Measurements from ENCODE around the gene PSMD14.
"Not testable (repeated sequence)": the region's sequence is repeated elsewhere in the genome, so short reads cannot be mapped to it uniquely, and the experiment has no call there.

PSMD14 gene

DNA sequence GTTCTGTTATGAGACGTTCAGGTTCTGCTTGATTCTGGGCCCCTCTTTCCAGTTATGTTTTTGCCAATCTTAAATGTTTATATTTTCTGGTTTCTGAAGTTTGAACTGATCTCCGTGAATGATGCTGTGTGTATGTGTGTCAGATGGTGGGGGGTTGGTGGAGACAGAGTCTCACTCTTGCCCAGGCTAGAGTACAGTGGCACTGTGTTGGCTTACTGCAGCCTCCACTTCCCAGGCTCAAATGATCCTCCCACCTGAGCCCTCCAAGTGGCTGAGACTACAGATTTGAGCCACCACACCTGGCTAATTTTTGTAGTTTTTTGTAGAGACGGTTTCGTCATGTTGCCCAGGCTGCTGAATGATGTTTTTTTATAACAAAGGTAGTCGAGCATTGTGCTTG is 45.9 kb downstream of the PSMD14 start:
- H3K27me3 ChIP-seq (replicated peaks; ENCODE audit: control insufficient read depth, insufficient read depth, low read length, poor library complexity, severe bottlenecking): no peaks in the 10 kb centered on the region
- H3K36me3 ChIP-seq (ENCODE audit: control insufficient read depth, insufficient read depth, low read length): no peaks in the 10 kb centered on the region
- H3K4me1 ChIP-seq (ENCODE audit: control insufficient read depth, insufficient read depth, low read length, poor library complexity, severe bottlenecking): no peaks in the 10 kb centered on the region
- H3K27ac ChIP-seq (ENCODE audit: insufficient read depth, low read length, poor library complexity, severe bottlenecking): no peak overlapping the region
- DNase-seq: no peak
- H3K4me3 ChIP-seq (ENCODE audit: insufficient read depth, low read depth, low read length, poor library complexity, severe bottlenecking): no peak overlapping the region
- H3K9me3 ChIP-seq (ENCODE audit: control insufficient read depth, low read length): no peaks in the 10 kb centered on the region

DNA sequence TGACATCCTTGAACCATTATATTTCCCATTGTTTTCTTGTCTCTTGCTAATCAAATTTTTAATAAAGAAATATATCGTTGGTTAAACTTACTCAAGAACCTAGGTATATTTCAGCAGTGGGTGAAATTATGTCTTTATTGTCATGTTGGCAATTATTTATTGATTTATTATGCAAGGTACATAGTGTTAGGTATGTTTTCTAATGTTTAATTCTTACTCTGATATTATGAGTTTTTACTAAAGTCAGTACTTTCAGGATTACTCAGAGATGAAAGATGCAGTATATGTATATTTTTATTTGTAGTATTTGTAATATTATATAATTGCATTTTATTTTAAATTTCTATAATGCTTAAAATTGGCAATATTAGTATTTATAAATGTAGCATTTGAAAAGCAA is 46.9 kb downstream of the PSMD14 start:
- no peaks in the 10 kb centered on the region for H3K4me1 ChIP-seq (ENCODE audit: control insufficient read depth, insufficient read depth, low read length, poor library complexity, severe bottlenecking)
- H3K9me3 ChIP-seq (ENCODE audit: control insufficient read depth, low read length): no peaks in the 10 kb centered on the region
- H3K36me3 ChIP-seq (ENCODE audit: control insufficient read depth, insufficient read depth, low read length): no peaks in the 10 kb centered on the region
- no peaks in the 10 kb centered on the region for H3K27me3 ChIP-seq (replicated peaks; ENCODE audit: control insufficient read depth, insufficient read depth, low read length, poor library complexity, severe bottlenecking)
- no peak for DNase-seq
- no peak overlapping the region for H3K27ac ChIP-seq (ENCODE audit: insufficient read depth, low read length, poor library complexity, severe bottlenecking)
- no peak overlapping the region for H3K4me3 ChIP-seq (ENCODE audit: insufficient read depth, low read depth, low read length, poor library complexity, severe bottlenecking)

- no peak overlapping the region for H3K4me3 ChIP-seq (ENCODE audit: insufficient read depth, low read depth, low read length, poor library complexity, severe bottlenecking)
- H3K4me1 ChIP-seq (ENCODE audit: control insufficient read depth, insufficient read depth, low read length, poor library complexity, severe bottlenecking): no peaks in the 10 kb centered on the region
- no peak for DNase-seq
Observed at GRCh38 chr2:161355983-161356382, 47.8 kb downstream of the PSMD14 start.

DNA sequence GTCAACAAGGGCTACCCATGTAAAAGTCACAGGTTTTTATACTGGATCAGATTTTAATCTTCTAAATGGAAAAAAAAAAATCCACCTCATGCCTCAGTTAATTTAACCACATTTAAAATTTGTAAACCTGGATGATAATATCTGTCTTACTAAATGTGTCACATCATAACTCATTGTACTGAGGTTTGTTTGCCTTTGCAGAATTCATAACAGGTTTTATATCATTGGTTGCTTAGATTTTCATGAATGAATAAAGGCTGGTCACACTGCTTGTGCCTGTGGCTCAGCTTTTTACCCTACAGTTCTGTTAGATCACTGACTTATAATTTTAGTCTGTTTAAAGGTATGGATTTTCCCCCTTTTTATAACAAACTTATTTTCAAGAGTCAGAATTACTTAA is 48.9 kb downstream of the PSMD14 start:
- no peaks in the 10 kb centered on the region for H3K9me3 ChIP-seq (ENCODE audit: control insufficient read depth, low read length)
- no peak overlapping the region for H3K4me3 ChIP-seq (ENCODE audit: insufficient read depth, low read depth, low read length, poor library complexity, severe bottlenecking)
- DNase-seq: no peak
- no peaks in the 10 kb centered on the region for H3K36me3 ChIP-seq (ENCODE audit: control insufficient read depth, insufficient read depth, low read length)
- H3K27me3 ChIP-seq (replicated peaks; ENCODE audit: control insufficient read depth, insufficient read depth, low read length, poor library complexity, severe bottlenecking): no peaks in the 10 kb centered on the region
- H3K27ac ChIP-seq (ENCODE audit: insufficient read depth, low read length, poor library complexity, severe bottlenecking): no peak overlapping the region
- H3K4me1 ChIP-seq (ENCODE audit: control insufficient read depth, insufficient read depth, low read length, poor library complexity, severe bottlenecking): no peaks in the 10 kb centered on the region

More at GRCh38 chr2:161355983-161356382, 47.8 kb downstream of the PSMD14 start:
- Histone ChIP-seq H3K36me3 (ENCODE audit: control insufficient read depth, insufficient read depth, low read length) (no peaks in the 10 kb centered on the region), H3K9me3 (ENCODE audit: control insufficient read depth, low read length) (no peaks in the 10 kb centered on the region), H3K27ac (ENCODE audit: insufficient read depth, low read length, poor library complexity, severe bottlenecking) (no peak overlapping the region), H3K27me3 (replicated peaks; ENCODE audit: control insufficient read depth, insufficient read depth, low read length, poor library complexity, severe bottlenecking) (no peaks in the 10 kb centered on the region)

DNA sequence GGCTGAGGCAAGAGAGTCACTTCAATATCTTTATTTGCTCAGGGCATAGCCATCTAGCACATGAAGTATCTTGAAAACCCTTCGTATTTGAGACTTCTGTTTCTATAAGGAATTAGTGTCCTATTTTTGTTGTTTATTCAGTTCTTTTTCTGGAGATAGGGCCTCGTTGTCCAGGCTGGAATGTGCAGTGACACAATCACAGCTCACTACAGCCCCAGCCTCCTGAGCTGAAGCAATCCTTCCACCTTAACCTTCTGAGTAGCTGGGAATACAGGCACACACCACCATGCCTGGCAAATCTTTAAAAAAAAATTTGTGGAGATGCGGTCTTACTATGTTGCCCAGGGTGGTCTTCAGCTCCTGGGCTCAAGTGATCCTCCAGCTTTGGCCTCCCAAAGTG is 50.6 kb downstream of the PSMD14 start:
- H3K4me3 ChIP-seq (ENCODE audit: insufficient read depth, low read depth, low read length, poor library complexity, severe bottlenecking): no peak overlapping the region
- no peak overlapping the region for H3K27ac ChIP-seq (ENCODE audit: insufficient read depth, low read length, poor library complexity, severe bottlenecking)
- H3K27me3 ChIP-seq (replicated peaks; ENCODE audit: control insufficient read depth, insufficient read depth, low read length, poor library complexity, severe bottlenecking): no peaks in the 10 kb centered on the region
- no peak for DNase-seq
- H3K36me3 ChIP-seq (ENCODE audit: control insufficient read depth, insufficient read depth, low read length): no peaks in the 10 kb centered on the region
- no peaks in the 10 kb centered on the region for H3K9me3 ChIP-seq (ENCODE audit: control insufficient read depth, low read length)
- H3K4me1 ChIP-seq (ENCODE audit: control insufficient read depth, insufficient read depth, low read length, poor library complexity, severe bottlenecking): no peaks in the 10 kb centered on the region

DNA sequence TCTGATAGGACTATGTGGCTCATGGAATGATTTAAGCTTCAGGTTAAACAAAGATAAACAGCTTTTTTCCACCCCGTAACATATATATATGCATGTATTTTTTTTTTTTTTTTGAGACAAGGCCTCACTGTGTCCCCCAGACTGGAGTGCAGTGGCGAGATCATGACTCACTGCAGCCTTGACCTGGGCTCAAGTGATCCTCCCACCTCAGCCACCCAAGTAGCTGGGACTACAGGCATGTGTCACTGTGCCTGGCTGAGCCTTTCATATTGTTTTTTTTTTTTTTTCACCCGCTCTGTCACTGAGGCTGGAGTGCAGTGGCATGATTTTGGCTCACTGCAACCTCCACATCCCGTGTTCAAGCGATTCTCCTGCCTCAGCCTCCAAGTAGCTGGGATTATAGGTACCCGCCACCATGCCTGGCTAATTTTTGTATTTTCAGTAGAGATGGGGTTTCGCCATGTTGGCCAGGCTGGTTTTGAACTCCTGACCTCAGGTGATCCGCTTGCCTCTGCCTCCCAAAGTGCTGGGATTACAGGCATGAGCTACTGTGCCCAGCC is 52.0 kb downstream of the PSMD14 start:
- not testable (repeated sequence) for H3K27ac ChIP-seq (ENCODE audit: insufficient read depth, low read length, poor library complexity, severe bottlenecking); H3K4me1 ChIP-seq (ENCODE audit: control insufficient read depth, insufficient read depth, low read length, poor library complexity, severe bottlenecking); DNase-seq; H3K27me3 ChIP-seq (replicated peaks; ENCODE audit: control insufficient read depth, insufficient read depth, low read length, poor library complexity, severe bottlenecking); H3K9me3 ChIP-seq (ENCODE audit: control insufficient read depth, low read length); H3K4me3 ChIP-seq (ENCODE audit: insufficient read depth, low read depth, low read length, poor library complexity, severe bottlenecking); H3K36me3 ChIP-seq (ENCODE audit: control insufficient read depth, insufficient read depth, low read length)

DNA sequence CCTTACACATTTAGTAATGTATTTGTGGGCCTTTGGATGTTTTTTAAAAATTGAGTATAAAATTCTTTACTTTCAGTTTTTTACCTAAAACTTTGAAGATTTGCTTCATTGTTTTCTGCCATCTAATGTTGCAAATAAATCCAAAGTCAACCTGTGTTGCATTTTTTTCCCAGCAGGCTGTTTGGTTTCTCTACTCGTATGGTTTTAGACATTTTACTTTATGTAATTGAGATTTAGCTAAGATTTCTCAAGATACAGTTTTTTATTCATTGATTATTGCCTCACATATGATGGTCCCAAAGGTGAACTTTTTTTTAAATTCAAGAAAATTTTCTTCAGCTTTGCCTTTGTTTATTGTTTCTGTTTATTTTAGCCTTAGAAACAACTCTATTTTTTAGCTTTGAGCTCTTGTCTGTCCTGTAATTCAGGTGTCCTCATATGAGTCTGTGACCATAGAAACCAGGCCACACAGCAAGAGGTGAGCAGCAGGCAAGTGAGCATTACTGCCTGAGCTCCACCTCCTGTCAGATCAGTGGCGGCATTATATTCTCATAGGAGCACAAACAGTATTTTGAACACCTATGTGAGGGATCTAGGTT is 54.4 kb downstream of the PSMD14 start:
- no peak for DNase-seq
- no peak overlapping the region for H3K27ac ChIP-seq (ENCODE audit: insufficient read depth, low read length, poor library complexity, severe bottlenecking)

GRCh38 chr2:161367675-161368074 is 59.5 kb downstream of the PSMD14 start:
- Histone ChIP-seq H3K36me3 (ENCODE audit: control insufficient read depth, insufficient read depth, low read length) (peaks cover 14% of the 10 kb centered on the region), H3K4me3 (ENCODE audit: insufficient read depth, low read depth, low read length, poor library complexity, severe bottlenecking) (no peak overlapping the region)
- no peak for DNase-seq

More for the DNA sequence above, 54.4 kb downstream of the PSMD14 start:
- Histone ChIP-seq H3K4me1 (ENCODE audit: control insufficient read depth, insufficient read depth, low read length, poor library complexity, severe bottlenecking) (no peaks in the 10 kb centered on the region), H3K36me3 (ENCODE audit: control insufficient read depth, insufficient read depth, low read length) (no peaks in the 10 kb centered on the region), H3K4me3 (ENCODE audit: insufficient read depth, low read depth, low read length, poor library complexity, severe bottlenecking) (no peak overlapping the region), H3K9me3 (ENCODE audit: control insufficient read depth, low read length) (no peaks in the 10 kb centered on the region), H3K27me3 (replicated peaks; ENCODE audit: control insufficient read depth, insufficient read depth, low read length, poor library complexity, severe bottlenecking) (no peaks in the 10 kb centered on the region)

GRCh38 chr2:161369311-161369710 is 61.1 kb downstream of the PSMD14 start:
- H3K4me1 ChIP-seq (ENCODE audit: control insufficient read depth, insufficient read depth, low read length, poor library complexity, severe bottlenecking): no peaks in the 10 kb centered on the region
- no peak for DNase-seq
- no peak overlapping the region for H3K4me3 ChIP-seq (ENCODE audit: insufficient read depth, low read depth, low read length, poor library complexity, severe bottlenecking)
- H3K36me3 ChIP-seq (ENCODE audit: control insufficient read depth, insufficient read depth, low read length): peaks cover 14% of the 10 kb centered on the region
- H3K27me3 ChIP-seq (replicated peaks; ENCODE audit: control insufficient read depth, insufficient read depth, low read length, poor library complexity, severe bottlenecking): no peaks in the 10 kb centered on the region
- no peaks in the 10 kb centered on the region for H3K9me3 ChIP-seq (ENCODE audit: control insufficient read depth, low read length)
- H3K27ac ChIP-seq (ENCODE audit: insufficient read depth, low read length, poor library complexity, severe bottlenecking): no peak overlapping the region

More at GRCh38 chr2:161367675-161368074, 59.5 kb downstream of the PSMD14 start:
- no peaks in the 10 kb centered on the region for H3K27me3 ChIP-seq (replicated peaks; ENCODE audit: control insufficient read depth, insufficient read depth, low read length, poor library complexity, severe bottlenecking)
- H3K4me1 ChIP-seq (ENCODE audit: control insufficient read depth, insufficient read depth, low read length, poor library complexity, severe bottlenecking): no peaks in the 10 kb centered on the region
- no peaks in the 10 kb centered on the region for H3K9me3 ChIP-seq (ENCODE audit: control insufficient read depth, low read length)
- no peak overlapping the region for H3K27ac ChIP-seq (ENCODE audit: insufficient read depth, low read length, poor library complexity, severe bottlenecking)

DNA sequence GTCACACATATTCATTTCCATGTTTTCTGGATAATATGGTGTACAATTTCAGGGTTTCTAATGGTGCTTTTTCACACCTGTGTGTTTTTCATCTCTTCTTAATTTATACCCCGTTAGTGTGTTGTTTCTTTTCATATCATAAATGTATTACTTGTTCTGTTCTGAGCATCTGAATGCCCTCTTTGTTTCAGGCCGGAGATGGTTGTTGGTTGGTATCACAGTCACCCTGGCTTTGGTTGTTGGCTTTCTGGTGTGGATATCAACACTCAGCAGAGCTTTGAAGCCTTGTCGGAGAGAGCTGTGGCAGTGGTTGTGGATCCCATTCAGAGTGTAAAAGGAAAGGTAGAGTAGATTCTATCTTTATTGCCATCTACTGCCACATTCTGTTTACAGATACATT is 62.8 kb downstream of the PSMD14 start:
- H3K36me3 ChIP-seq (ENCODE audit: control insufficient read depth, insufficient read depth, low read length): peaks cover 14% of the 10 kb centered on the region
- H3K4me1 ChIP-seq (ENCODE audit: control insufficient read depth, insufficient read depth, low read length, poor library complexity, severe bottlenecking): no peaks in the 10 kb centered on the region
- no peak overlapping the region for H3K27ac ChIP-seq (ENCODE audit: insufficient read depth, low read length, poor library complexity, severe bottlenecking)
- no peaks in the 10 kb centered on the region for H3K27me3 ChIP-seq (replicated peaks; ENCODE audit: control insufficient read depth, insufficient read depth, low read length, poor library complexity, severe bottlenecking)
- DNase-seq: no peak
- no peak overlapping the region for H3K4me3 ChIP-seq (ENCODE audit: insufficient read depth, low read depth, low read length, poor library complexity, severe bottlenecking)
- no peaks in the 10 kb centered on the region for H3K9me3 ChIP-seq (ENCODE audit: control insufficient read depth, low read length)
